HUES64 (cell line): Measurements from ENCODE around the gene TMEM144. TPM values are rescaled to one million over a fixed set of nuclear protein-coding genes. Genes with fewer than 3 reads are reported as not detected.

ENCODE experiments used
- H3K27ac ChIP-seq: 2 replicates; pipeline ENCODE4 v1.7.0; 2013; ENCODE audit warnings: low read depth, low read length, inconsistent platforms
- H3K27me3 ChIP-seq: 2 replicates; pipeline ENCODE4 v1.6.1; 2013; ENCODE audit warnings: mild to moderate bottlenecking, low read length; ENCODE audit not compliant: insufficient read depth
- H3K36me3 ChIP-seq: 2 replicates; pipeline ENCODE4 v1.6.1; 2013; ENCODE audit warnings: mild to moderate bottlenecking, low read length; ENCODE audit not compliant: insufficient read depth
- H3K4me1 ChIP-seq: 2 replicates; pipeline ENCODE4 v1.6.1; 2013; ENCODE audit warnings: mild to moderate bottlenecking, low read length, moderate library complexity; ENCODE audit not compliant: insufficient read depth
- H3K4me3 ChIP-seq: 2 replicates; pipeline ENCODE4 v1.5.1; 2013; ENCODE audit warnings: mild to moderate bottlenecking, low read length, moderate library complexity
- H3K9ac ChIP-seq: 2 replicates; pipeline ENCODE4 v1.6.1; 2013; ENCODE audit warnings: mild to moderate bottlenecking, low read depth, low read length
- H3K9me3 ChIP-seq: 2 replicates; pipeline ENCODE4 v1.6.1; 2013; ENCODE audit warnings: low read depth, low read length; ENCODE audit not compliant: insufficient read depth
- WGBS: fragments of 150-250, 120-280 bp; methylation state at CpG from one replicate; pipeline ENCODE4 v1.1.7; 2013; ENCODE audit warnings: missing lambda C conversion rate; 5-methylcytosine and 5-hydroxymethylcytosine counted together
- polyA plus RNA-seq, 2 experiments: library from polyadenylated mRNA; stranded (reverse); fragments of 50-300 nt; gene quantifications; one replicate each; pipeline ENCODE4 v1.2.3, GENCODE V29; 2013

TMEM144 gene
- polyA plus RNA-seq (2013, experiment 1 of 2) = 2.6 TPM
- 3.1 TPM for polyA plus RNA-seq (2013, experiment 2 of 2)

DNA sequence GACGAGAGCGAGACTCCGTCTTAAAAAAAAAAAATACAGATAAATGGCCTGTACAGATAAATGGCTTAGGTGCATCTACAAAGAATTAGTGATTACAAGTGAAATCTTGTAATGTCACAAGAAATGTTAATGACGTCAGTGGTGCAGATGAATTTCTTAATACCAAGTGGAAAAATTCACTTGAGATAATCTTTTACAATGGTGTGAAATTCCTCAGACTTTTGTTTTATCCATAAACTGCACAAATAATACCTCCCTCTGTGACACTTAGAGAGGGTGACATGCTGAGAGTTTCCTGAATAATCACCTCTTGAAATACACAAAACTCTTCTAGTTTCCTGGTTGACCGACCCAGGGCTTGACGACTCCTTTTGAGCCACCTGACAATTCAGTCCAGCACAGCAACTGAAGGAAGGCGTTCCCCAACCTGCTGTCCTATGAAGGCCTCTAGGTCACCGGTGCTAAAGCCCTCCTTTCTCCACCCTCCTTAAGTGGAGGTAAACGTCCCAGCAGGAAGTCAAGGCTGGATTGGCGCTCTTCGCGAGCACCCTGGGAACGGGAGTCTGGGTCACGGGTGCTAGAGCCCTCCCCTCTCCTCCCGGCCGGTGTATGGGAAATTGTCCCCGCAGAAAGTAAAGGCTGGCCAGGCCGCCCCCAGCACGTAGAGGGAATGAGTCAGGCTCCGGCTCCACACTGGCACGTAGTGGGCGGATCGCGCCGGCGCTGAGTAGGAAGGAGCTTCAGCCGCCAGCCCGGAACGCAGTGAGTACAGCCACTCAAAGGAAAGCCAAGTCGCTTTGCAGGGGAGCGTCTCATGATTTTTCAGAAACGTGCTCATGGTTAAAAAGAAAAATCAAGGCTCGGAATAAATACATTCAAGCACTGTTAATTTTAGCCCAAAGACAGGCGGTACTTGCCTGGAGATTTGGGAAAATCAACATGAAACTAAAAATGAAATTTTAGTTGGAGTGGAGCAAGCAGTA is at the start of gene TMEM144:
Gene TMEM144 (plus strand): TSS at position 662 of the 983 bp plus-strand sequence. CDS start 2,182 bp downstream, outside the sequence.
- Histone ChIP-seq H3K36me3 (no peaks in the 10 kb centered on the region), H3K4me3 (peak within 1 kb of the TSS; percentile 60), H3K27me3 (no peaks in the 10 kb centered on the region), H3K9me3 (no peaks in the 10 kb centered on the region), H3K27ac (peak within 1 kb of the TSS; percentile 64), H3K4me1 (peaks cover 7% of the 10 kb centered on the region; the same call in 1 of the 2 replicates), H3K9ac (peak within 1 kb of the TSS; percentile 67)
- WGBS = 12% methylated on average over 34 of the region's 34 CpGs

DNA sequence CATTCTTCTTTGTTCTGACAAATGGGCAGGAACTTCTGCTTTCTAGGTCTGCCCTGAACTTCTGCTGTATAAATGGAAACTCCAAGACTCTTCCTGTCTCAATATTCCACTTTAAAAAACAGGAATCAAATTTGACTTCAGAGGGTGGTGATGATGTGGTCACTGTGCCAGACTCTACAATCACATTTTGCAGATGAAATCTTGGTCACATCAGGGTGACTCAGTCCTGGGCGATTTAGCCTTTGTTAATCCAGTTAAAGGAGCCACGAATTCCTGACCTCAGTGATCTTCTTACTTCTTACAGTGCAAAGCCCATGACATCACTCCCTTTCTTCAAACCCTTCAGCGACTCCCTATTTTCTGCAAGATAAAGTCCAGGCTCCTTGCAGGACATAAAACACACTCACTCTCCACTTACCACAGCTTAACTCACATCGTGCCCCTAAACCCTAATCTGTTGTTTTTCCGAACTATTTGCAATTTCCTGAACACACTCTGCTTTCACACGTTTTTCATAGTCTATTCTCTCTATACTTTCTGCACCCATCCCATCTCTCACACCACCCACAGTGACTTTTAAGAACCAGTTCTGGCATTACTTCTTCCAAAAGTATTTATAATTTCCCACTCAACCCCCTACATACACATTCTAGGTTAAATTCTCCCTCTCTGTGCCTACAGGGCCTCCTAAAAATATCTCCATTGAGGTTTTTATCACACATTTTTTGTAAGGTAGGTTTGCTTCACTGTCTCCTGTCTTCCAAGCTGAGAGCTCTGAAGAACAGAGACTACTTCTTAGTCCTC is 48.5 kb upstream of the TMEM144 start:
- Histone ChIP-seq H3K27me3 (no peaks in the 10 kb centered on the region), H3K36me3 (no peaks in the 10 kb centered on the region), H3K4me3 (no peak overlapping the region), H3K4me1 (no peaks in the 10 kb centered on the region; the same call in 1 of the 2 replicates), H3K9ac (no peak overlapping the region), H3K27ac (no peak overlapping the region), H3K9me3 (no peaks in the 10 kb centered on the region)
- WGBS = 76% methylated on average over 6 of the region's 6 CpGs

- H3K27me3 ChIP-seq = no peaks in the 10 kb centered on the region
- 99% methylated on average over 5 of the region's 5 CpGs for WGBS
- H3K4me1 ChIP-seq = no peaks in the 10 kb centered on the region; the same call in 1 of the 2 replicates
- no peak overlapping the region for H3K9ac ChIP-seq
- no peak overlapping the region for H3K4me3 ChIP-seq
- no peaks in the 10 kb centered on the region for H3K36me3 ChIP-seq
- H3K9me3 ChIP-seq = no peaks in the 10 kb centered on the region
- no peak overlapping the region for H3K27ac ChIP-seq
Observed at GRCh38 chr4:158162631-158163030, 47.7 kb upstream of the TMEM144 start.

DNA sequence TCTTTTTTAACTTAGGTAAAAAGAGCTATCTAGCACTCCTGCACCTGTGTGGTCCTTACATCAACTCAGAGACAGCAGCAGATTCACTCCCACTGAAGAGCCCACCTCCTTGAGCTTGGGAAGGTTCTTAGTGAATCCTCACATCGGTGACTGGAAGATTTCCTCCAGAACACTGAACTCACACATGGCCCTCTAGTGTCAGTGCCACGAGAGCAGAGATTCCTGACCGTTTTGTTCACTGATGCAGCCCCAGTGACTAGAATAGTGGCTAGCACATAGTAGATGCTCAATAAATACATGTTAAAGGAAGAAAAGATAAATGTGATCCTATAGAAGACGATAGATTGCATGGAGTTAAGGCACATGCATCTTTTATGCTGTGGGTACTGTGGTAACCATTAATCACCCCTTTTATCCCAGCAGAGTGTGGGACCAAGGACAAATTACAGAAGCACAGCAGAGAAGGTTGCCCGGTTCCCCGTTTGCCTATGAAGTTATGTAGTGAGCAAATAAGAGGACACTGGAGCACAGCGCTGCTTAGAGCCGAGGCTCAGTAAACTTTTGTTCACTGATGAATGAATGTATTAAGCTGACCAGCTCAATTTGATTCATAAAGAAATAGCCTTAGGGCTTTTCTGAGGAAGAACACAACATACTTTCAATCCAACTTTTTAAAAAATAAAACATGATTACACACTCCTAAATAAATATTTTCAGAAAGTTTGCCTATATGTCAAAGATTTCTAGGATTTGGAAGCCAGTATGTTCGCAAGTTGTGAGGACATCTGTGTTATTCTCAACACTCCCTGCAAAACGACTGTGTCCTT is 46.1 kb upstream of the TMEM144 start:
- WGBS = 74% methylated on average over 10 of the region's 10 CpGs
- H3K4me3 ChIP-seq = no peak overlapping the region
- no peaks in the 10 kb centered on the region for H3K36me3 ChIP-seq
- no peaks in the 10 kb centered on the region for H3K4me1 ChIP-seq
- H3K9me3 ChIP-seq = no peaks in the 10 kb centered on the region
- no peak overlapping the region for H3K9ac ChIP-seq
- no peak overlapping the region for H3K27ac ChIP-seq
- H3K27me3 ChIP-seq = no peaks in the 10 kb centered on the region

DNA sequence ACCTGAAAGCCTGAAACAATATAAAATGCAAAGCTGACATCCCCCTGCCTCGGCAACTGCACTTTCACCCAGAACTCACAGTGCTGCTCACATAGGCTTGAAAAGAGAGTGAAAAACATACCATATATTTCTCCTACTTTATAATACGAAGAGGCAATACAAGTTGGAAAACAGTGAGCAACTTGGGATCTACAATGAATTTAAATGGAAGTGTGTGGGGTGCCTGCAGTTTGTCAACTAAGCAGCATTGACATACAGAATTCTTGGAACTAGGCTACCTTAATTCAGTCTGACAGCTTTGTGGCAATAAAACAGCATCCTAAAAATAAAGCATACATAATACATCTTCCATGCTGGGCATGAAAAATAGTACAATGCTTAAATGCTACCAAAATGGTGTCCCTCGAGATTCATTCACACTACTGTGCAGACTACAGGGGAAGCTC is 45.5 kb upstream of the TMEM144 start:
- Histone ChIP-seq H3K4me1 (no peaks in the 10 kb centered on the region), H3K4me3 (no peak overlapping the region), H3K9me3 (no peaks in the 10 kb centered on the region), H3K27ac (no peak overlapping the region), H3K9ac (no peak overlapping the region), H3K36me3 (no peaks in the 10 kb centered on the region), H3K27me3 (no peaks in the 10 kb centered on the region)
- WGBS = 87% methylated on average over 3 of the region's 3 CpGs

DNA sequence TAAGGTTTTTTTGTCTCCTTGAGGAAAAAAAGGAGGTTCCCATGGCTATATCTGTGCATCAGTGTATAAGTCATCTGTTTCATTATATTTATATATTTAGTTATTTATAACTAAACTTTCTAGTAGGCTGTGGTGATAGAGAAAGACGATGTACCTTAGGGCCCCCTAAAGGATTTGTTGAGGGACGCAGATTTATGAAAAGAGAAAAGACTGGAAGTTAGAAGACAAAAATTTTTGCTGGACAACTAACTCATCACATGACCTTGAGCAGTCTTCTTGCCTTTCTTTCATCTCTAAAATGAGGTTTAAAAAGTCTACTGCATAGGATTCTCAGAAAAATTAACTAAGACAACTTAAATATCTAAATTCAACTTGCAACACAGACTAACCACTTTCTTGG is 43.6 kb upstream of the TMEM144 start:
- WGBS = 92% methylated on average over 2 of the region's 2 CpGs
- Histone ChIP-seq H3K9ac (no peak overlapping the region), H3K4me1 (no peaks in the 10 kb centered on the region), H3K27ac (no peak overlapping the region), H3K9me3 (no peaks in the 10 kb centered on the region), H3K36me3 (no peaks in the 10 kb centered on the region), H3K27me3 (no peaks in the 10 kb centered on the region), H3K4me3 (no peak overlapping the region)

- H3K27ac ChIP-seq = no peak overlapping the region
- H3K36me3 ChIP-seq = no peaks in the 10 kb centered on the region
- H3K4me3 ChIP-seq = no peak overlapping the region
- H3K9ac ChIP-seq = no peak overlapping the region
- H3K4me1 ChIP-seq = peaks cover 2% of the 10 kb centered on the region; the same call in 1 of the 2 replicates
- no peaks in the 10 kb centered on the region for H3K27me3 ChIP-seq
- WGBS = 98% methylated on average over 5 of the region's 5 CpGs
- H3K9me3 ChIP-seq = no peaks in the 10 kb centered on the region
Observed at GRCh38 chr4:158168606-158169005, 41.7 kb upstream of the TMEM144 start.

GRCh38 chr4:158169506-158169905 is 40.8 kb upstream of the TMEM144 start:
- Histone ChIP-seq H3K9me3 (no peaks in the 10 kb centered on the region), H3K4me1 (peaks cover 2% of the 10 kb centered on the region; the same call in 1 of the 2 replicates), H3K4me3 (peak overlapping the region; percentile 1; the same call in 1 of the 2 replicates), H3K9ac (no peak overlapping the region), H3K27me3 (no peaks in the 10 kb centered on the region), H3K36me3 (no peaks in the 10 kb centered on the region), H3K27ac (no peak overlapping the region)
- WGBS = 99% methylated on average over 3 of the region's 3 CpGs

DNA sequence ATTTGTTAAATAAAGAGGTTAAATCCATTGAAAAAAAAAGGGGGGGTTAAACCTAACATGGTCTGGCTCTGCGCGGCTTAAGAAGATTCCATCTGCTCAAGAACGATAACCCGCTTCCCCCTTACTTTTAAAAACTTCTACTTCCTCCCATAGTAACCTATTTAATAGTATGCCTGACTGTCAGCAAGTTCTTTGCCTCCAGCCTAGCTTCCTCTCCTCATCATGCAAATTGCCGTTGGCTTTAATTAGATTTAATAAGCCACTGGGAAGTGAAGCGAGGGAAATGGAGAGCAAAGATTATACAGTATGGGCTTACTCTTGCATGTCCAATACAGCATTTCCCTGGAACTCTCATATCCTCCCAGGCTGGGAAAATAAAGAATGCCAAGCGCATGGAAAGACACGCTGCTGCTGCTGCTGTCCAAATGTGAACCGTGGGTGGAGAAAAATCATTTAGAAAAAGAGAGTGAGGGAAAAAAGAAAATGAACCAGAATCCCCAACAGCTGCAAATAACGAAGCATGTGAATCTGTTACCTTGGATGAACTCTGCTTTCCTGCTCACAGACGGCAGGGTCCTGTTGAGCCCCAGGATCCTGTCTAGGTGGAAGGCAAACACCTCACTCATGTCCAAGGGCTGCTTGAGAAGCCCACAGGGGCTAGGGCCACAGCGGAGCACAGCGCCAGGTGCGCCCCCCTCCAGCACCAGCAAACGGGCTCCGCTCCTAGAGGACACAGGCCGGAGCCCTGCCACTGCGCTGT is 40.2 kb upstream of the TMEM144 start:
- Histone ChIP-seq H3K9me3 (no peaks in the 10 kb centered on the region), H3K27ac (no peak overlapping the region), H3K4me1 (peaks cover 2% of the 10 kb centered on the region; the same call in 1 of the 2 replicates), H3K36me3 (no peaks in the 10 kb centered on the region), H3K9ac (no peak overlapping the region), H3K4me3 (peak overlapping the region; percentile 1; the same call in 1 of the 2 replicates), H3K27me3 (no peaks in the 10 kb centered on the region)
- WGBS = 96% methylated on average over 18 of the region's 18 CpGs
